VCaP (cell line): ENCODE measurements around the gene CTNND2.

Source experiments
- H3K27ac ChIP-seq: fragments of 450-650 bp; 2 replicates; pipeline ENCODE4 v1.5.1; 2017
- TF ChIP-seq, protein P1 (sequence below): fragments of 450-650 bp; conservative IDR thresholded peaks from 2 replicates; pipeline ENCODE4 v1.5.1; 2017; ENCODE audit warnings: mild to moderate bottlenecking, moderate library complexity

CTNND2 gene

GRCh38 chr5:11650936-11651335 is 253.3 kb downstream of the CTNND2 start:
- H3K27ac ChIP-seq, result no peak overlapping the region
- TF ChIP-seq, protein P1, sequence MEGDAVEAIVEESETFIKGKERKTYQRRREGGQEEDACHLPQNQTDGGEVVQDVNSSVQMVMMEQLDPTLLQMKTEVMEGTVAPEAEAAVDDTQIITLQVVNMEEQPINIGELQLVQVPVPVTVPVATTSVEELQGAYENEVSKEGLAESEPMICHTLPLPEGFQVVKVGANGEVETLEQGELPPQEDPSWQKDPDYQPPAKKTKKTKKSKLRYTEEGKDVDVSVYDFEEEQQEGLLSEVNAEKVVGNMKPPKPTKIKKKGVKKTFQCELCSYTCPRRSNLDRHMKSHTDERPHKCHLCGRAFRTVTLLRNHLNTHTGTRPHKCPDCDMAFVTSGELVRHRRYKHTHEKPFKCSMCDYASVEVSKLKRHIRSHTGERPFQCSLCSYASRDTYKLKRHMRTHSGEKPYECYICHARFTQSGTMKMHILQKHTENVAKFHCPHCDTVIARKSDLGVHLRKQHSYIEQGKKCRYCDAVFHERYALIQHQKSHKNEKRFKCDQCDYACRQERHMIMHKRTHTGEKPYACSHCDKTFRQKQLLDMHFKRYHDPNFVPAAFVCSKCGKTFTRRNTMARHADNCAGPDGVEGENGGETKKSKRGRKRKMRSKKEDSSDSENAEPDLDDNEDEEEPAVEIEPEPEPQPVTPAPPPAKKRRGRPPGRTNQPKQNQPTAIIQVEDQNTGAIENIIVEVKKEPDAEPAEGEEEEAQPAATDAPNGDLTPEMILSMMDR, result no peak

- TF ChIP-seq, protein P1, result no peak
- H3K27ac ChIP-seq, result no peak overlapping the region
Measured at GRCh38 chr5:11646141-11646540, 258.1 kb downstream of the CTNND2 start.

- no peak overlapping the region for H3K27ac ChIP-seq
Measured at GRCh38 chr5:11642438-11642837, 261.8 kb downstream of the CTNND2 start.

DNA sequence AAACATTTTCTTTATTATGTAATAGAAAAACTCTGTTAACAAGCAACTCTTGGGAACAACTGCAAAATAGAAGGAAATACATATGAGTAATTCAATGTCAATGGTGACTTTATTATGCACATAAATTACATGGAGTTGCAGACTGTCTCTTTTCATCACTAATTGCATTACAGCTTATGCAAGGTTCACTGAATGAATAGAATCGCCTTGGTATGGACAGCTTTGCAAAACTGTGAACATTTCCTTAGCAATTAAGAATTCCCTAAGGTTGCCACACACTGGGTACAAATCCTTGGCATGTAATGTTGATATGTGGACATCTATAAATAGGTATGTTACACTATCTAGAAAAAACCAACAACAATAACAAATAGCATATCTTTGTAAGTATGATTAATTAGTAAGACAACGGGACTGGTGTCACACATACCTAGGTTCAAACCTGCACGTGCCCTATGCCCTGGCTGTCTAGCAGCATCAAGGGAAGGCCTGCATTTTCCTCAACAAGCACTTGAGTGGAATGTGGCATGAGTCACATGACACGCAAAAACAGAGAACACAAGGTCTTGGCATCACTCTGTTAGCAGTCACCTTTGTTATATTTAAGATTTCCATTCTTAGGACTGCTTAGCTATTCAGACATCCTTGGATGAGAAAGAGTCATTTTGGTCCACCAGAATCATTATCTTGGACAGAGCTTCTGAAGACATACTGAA is 263.9 kb downstream of the CTNND2 start:
- TF ChIP-seq, protein P1, result no peak
- no peak overlapping the region for H3K27ac ChIP-seq

More at GRCh38 chr5:11642438-11642837, 261.8 kb downstream of the CTNND2 start:
- TF ChIP-seq, protein P1, result no peak

GRCh38 chr5:11622785-11623184 is 281.5 kb downstream of the CTNND2 start:
- H3K27ac ChIP-seq, result no peak overlapping the region
- TF ChIP-seq, protein P1, result no peak

DNA sequence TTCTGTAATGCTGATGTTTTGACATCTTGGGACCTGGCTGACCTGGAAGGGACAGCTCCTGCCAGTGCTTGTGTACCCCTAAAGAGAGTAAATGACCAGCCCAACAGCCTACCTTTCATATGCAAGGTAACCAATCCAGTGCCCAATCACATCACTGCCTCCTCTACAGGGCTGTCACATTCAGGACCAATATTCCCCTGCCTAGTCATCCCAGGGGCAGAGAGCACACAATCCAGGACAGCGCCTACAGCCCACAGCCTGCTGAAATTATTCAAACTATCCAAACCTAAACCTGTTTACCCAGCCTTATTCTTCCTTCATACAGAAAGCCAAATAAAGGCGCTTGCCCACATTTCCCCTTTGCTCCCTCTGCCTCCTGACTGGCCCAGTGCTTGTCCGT is 284.1 kb downstream of the CTNND2 start:
- no peak overlapping the region for H3K27ac ChIP-seq
- TF ChIP-seq, protein P1, result no peak

- TF ChIP-seq, protein P1, result peak; percentile 86
- H3K27ac ChIP-seq, result no peak overlapping the region
Measured at GRCh38 chr5:11619339-11620024, 284.8 kb downstream of the CTNND2 start.
